Measurements from ENCODE around the gene CSF3. TPM values are rescaled to one million over a fixed set of nuclear protein-coding genes. Genes with fewer than 3 reads are reported as not detected.
A peak's percentile ranks its signal among the peaks of the same experiment; 100 is the strongest.

The CSF3 gene
- total RNA-seq, 1 donor from 2014 or later: 0.11 TPM

GRCh38 chr17:40060887-40061608 lies 45.8 kb downstream of the CSF3 start:
- DNase-seq (ENCODE audit: low read depth): no peak

- DNase-seq (ENCODE audit: low read depth): no peak
Observed at GRCh38 chr17:40061609-40062038, 46.4 kb downstream of the CSF3 start.

GRCh38 chr17:40062329-40063186 lies 47.3 kb downstream of the CSF3 start, which contains the start of gene THRA:
TSS of gene THRA (plus strand) at chr17:40062965. CDS start at chr17:40074489, 11,524 bp downstream.
- DNase-seq (ENCODE audit: low read depth): peak; percentile 62

- DNase-seq (ENCODE audit: low read depth): peak; percentile 45
Observed at GRCh38 chr17:40063187-40063771, 48.0 kb downstream of the CSF3 start.

- no peak for DNase-seq (ENCODE audit: low read depth)
Observed at GRCh38 chr17:40063901-40064531, 48.8 kb downstream of the CSF3 start.

- peak; percentile 60 for DNase-seq (ENCODE audit: low read depth)
Observed at GRCh38 chr17:40064971-40065768, 49.9 kb downstream of the CSF3 start.

GRCh38 chr17:40065769-40066510 lies 50.7 kb downstream of the CSF3 start:
- peak; percentile 70 for DNase-seq (ENCODE audit: low read depth)

Small RNA genes within 50 kb of the gene (microRNA-seq; reads per million reads assigned to microRNA genes)
- gene MIR6884: not detected

Other genes starting within 250 kb of the CSF3 start
- gene IKZF3, start 151.1 kb upstream of the CSF3 start, total RNA-seq: not detected in 2 replicates
- not detected in 2 replicates for gene ZPBP2, start 147.2 kb upstream of the CSF3 start, total RNA-seq
- 1.1 and 1.8 TPM in 2 replicates for gene GSDMB, start 96.8 kb upstream of the CSF3 start, total RNA-seq
- 34.7 and 37.7 TPM in 2 replicates for gene ORMDL3, start 87.8 kb upstream of the CSF3 start, total RNA-seq
- gene LRRC3C, start 87.7 kb upstream of the CSF3 start, total RNA-seq: not detected in 2 replicates
- not detected in 2 replicates for gene GSDMA, start 52.4 kb upstream of the CSF3 start, total RNA-seq
- gene PSMD3, start 34.6 kb upstream of the CSF3 start, total RNA-seq: 171 and 186 TPM in 2 replicates
- 88.7 and 90.0 TPM in 2 replicates for gene MED24, start 39.0 kb downstream of the CSF3 start, total RNA-seq
- 52.5 and 61.1 TPM in 2 replicates for gene THRA, start 47.5 kb downstream of the CSF3 start, total RNA-seq
- 9.5 and 10.8 TPM in 2 replicates for gene NR1D1, start 85.1 kb downstream of the CSF3 start, total RNA-seq
- 104 and 111 TPM in 2 replicates for gene MSL1, start 106.5 kb downstream of the CSF3 start, total RNA-seq
- gene CASC3, start 125.1 kb downstream of the CSF3 start, total RNA-seq: 35.0 and 49.0 TPM in 2 replicates
- gene RAPGEFL1, start 162.0 kb downstream of the CSF3 start, total RNA-seq: 1.1 and 1.9 TPM in 2 replicates
- gene WIPF2, start 203.9 kb downstream of the CSF3 start, total RNA-seq: 3.7 and 3.8 TPM in 2 replicates